Eye (tissue), 1 donor: ENCODE results near the gene TMEM86B.
"Not testable (repeated sequence)": the region's sequence is repeated elsewhere in the genome, so short reads cannot be mapped to it uniquely, and the experiment has no call there.

Experiments
- DNase-seq: peaks from one replicate; pipeline ENCODE4 v3.0.0-alpha.2; 2015

TMEM86B gene

DNA sequence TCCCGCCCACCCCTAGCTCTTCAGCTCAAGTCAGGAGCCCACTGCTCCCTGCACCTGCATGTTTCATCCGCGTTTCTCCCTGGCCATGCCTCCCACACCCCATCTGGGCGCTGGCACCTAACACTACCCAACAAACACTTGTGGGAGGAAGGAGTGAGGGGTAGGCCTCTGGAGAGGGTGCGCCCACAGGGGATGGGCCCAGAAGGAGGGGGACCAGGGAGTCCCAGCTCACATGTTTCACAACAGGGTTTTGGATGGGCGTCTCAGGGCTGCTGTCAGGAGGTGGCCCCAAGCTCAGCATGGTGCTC lies 12.1 kb upstream of the TMEM86B start:
- DNase-seq: no peak

DNA sequence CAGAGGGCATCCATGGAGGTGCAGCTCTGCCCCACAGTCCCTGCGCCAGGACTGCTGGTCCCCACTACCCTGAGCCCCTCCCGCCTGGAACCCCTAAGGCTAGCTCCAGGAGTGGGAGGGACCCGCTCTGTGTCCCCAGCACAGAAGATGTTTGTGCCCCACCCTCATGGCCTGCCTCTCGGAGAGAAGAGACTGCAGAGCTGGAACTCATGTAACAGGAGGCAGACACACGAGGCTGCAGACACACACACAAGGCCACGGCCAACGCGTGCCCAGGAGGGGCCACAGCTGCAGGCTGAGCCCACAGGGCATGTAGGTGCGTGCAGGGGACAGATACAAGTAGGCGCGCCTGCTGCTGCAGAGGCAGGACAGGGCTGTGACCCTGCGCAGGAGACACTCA lies 10.4 kb upstream of the TMEM86B start:
- no peak for DNase-seq

DNA sequence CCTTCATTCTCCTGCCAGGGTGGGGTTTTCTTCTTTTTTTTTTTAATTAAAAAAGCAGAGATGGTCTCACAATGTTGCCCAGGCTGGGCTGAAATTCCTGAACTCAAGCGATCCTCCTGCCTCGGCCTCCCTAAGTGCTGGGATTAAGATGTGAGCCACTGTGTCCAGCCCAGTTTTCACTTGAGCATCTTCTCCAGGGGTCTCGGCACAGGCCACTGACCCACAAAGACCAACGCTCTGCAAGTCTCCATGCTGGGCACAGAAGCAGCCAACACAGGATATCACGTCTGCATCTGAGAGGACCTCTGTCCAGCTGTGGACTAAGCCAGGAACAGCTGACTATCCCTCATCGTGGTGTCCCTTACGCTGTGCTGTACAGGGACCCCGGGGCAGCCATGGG lies 9.5 kb upstream of the TMEM86B start:
- no peak for DNase-seq

DNA sequence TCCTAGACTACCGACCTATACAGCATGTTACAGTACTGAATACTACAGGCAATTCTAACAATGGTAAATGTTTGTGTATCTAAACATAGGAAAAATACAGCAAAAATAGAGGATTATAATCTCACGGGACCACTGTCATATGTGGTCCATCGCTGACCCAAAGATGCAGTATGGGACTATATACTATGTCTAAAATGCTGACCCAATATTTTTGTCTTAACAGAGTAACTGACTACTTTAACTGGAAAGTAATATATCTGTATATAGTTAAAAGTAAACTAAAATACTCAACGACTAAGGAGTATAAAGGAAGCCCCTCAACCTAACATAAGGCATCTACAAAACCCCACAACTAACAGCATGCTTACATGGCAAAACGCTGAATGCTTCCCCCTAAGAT lies 4.4 kb upstream of the TMEM86B start:
- no peak for DNase-seq

DNA sequence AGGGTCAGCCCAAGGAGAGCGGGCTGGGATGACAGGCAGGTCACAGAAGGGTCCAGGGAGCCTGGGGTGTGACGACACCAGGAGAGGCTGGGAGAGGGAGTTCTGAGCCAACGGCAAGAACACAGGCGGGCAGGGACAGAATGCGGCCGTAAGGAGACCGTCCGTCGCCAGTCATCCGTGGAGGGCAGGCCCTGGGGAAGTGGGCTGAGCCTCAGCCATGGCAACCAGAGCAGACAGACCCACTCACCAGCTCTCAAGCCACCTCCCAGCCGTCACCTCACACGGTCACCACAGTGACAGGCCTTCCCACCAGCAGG lies 3.7 kb upstream of the TMEM86B start:
- DNase-seq: no peak

DNA sequence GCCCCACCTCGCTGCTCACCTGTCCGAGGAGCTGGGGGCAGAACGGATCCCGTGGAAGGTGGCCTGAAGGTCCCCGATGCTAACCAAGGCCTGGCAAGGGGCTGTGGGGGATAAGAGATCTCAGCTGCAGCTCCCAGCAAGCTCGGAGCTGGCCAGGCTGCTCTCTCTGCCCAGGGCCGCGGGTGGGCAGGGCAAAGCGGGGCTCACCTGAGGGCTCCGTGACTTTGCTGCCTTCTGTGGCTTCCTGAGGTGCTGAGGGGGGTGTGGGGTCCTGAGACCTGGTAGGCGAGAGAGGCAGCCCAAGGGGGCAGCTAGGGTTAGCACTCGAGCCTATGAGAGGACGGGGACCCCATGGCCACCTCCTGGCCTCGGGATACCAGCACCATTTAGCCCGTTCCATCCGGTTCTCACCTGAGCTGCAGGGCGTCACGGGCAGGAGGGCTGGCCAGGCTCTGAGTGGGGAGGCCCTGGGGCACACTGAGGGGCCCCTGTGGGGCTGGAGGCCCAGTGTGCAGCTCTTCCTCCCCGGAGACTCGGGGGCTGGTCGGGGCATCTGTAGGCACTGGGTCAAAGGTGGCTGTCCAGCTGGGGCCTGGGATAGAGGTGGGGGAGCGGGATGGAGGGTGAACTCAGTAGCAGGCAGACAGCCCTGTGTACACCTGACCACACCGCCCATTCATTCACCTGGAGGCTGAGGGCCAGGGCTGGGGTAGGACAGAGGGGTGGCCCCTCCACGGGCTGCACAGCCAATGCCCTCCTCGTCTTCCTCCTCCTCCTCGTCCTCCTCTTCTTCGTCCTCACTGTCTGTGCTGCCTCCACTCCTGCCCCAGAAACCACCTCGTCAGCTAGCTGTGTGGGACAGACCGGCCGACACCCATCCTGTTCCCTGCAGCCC lies 3.1 kb upstream of the TMEM86B start:
- DNase-seq: no peak

DNA sequence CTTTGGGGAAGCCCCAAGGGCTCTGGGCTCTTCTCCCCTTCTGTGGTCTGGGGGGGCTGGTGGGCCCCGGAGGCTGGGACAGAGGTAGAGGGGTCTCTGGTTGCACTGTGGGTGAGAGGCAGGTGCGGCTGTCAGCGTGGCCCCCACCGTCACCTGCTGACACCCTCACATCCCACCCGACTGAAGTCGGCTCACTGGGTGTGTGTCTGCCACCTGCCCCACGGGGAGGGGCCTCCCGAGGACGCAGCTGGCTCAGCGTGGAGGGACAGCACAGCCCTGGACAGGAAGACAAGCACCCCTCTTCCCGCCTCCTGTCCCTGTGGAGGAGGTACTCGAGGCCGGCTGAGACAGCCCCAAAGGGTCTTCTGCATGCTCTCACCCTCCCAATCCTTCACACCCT lies 2.2 kb upstream of the TMEM86B start:
- DNase-seq: no peak

DNA sequence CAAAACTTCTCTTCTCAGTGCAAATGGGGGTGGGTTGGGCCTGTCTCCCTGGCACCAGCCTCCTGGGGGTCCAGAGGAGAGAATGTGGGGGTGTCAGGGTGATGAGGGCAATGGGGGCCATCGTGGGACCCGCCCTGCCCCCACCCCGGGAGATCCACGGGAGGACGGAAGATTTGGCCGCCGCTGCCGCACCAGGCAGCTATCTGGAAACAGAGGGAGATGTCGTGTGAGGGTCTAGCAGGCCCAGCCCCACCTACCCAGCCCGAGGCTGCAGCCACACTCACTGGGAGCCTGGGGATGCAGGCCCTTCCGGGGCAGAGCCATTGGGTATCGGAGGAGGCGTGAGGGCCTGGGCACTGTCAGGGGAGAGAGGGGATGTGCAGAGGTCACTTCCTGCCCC lies 1.8 kb upstream of the TMEM86B start:
- no peak for DNase-seq

DNA sequence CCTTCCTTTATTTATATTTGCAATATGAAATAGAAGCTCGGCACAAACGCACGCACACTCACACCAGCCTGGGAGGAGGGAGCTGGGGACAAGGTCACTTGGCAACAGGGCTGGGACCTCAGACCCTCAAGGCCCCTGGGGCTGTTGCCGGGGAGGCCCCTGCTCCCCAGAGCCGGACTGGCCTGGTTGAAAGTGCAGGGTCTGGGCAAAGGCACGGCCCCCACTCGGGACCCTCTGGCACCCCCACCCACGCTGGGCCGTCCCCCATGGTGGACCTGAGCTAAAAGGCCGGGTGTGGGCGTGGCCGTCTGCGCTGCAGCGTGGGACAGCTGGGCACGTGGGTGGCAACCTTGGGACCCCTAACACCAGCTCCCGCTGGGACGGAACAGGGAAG lies 1.2 kb upstream of the TMEM86B start:
- DNase-seq: no peak

DNA sequence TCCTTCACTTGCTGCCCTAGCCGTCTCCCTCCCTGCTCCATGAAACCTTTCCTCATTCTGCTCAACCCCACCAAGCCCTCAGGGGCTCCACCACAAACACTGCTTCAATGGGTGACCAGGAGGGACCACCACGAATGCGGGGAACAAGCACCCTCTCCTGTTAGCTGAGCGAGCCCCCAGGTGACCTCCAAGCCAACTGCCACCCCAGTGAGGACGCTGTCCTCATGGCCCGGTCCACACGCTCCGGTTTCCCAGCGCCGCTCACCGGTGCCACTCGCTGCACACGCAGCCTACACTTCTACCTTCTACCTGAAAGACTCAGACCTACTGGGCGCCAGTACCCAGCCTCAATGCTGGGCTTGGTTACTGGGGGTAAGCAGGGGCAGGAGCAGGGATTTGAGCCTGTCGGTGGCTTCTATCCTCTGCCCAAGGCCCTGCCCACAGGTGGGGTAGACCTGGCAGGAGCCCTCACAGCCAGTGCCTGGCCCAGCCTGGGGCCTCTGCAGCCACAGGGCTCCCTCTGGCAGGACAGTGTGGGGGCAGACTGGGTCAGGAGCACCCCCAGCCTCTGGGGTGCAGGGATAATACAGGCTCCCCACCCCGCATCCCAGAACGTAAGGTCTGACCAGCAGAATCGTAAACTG lies 704 bp upstream of the TMEM86B start:
- no peak for DNase-seq

DNA sequence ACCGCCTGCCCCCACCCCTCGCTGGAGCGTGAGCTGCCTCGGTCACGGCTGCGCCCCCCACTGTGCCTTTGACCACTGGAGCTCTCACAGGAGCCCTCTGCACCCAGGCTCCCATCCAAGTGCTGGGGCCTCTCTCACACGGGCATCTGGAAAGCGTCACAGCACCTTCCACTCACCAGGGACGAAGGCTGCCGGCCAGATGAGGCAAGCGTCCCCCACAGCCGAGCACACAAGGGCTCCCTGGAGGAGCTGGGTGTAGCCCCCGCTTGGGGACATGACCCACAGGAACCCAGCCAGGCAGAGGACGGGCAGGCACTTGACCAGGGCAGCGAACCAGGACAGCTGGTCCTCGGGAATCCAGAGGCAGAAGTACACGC lies 560 bp downstream of the TMEM86B start:
- DNase-seq: no peak

DNA sequence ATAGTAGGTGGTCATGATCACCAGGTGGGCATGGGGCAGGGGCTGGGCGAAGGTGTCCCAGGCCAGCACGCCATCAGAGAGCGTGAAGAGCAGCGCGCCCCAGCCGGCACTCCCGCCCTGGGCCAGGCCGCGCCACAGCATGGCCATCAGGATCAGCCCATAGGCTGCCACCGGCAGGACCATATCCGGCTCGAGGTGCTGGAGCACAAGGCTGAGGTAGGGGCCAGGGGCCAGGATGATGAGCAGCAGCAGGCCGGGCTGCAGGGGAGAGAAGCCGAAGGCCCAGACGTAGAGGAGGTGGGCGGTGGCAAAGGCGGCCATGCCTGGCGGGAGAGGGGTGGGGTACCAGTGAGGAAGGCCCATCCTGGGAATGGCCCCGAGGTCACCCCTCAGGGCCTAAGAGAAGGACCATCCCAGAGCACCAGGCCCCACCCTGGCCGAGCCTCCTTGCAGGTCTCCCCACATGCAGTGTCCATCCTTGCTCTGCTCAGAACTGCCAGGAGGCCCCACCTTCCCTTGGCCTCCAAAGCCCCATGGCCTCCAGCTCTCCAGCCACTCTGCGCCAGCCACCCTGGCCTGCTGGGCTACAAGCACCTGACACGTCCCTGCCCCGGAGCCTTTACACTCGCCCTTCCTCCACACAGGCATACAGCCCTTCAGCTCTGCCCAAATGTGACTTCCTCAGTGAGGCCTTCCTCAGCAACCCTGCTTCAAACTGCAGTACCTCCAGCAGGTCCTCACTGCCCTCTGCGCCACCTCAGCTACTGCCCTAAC lies 1.1 kb downstream of the TMEM86B start:
- no peak for DNase-seq

DNA sequence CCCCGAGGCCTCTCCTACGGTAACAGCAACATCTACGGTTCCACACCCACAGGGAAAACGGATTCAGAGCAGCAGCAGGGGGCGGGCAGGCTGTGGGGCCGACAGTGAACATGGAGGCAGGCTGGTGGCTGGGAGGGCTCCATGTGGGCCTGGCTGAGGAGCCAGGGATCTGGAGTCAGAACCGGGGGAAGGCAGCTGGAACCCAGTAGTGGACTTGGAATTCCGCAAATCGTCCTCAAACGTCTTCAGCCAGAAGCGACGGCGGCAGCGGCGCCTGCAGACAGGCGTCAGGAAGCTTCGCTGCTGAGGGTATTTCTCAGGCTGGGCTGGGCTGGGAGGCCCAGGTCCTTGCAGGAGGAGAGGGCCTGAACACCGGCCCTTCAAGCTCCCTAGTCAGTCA lies 1.8 kb downstream of the TMEM86B start:
- DNase-seq: no peak

DNA sequence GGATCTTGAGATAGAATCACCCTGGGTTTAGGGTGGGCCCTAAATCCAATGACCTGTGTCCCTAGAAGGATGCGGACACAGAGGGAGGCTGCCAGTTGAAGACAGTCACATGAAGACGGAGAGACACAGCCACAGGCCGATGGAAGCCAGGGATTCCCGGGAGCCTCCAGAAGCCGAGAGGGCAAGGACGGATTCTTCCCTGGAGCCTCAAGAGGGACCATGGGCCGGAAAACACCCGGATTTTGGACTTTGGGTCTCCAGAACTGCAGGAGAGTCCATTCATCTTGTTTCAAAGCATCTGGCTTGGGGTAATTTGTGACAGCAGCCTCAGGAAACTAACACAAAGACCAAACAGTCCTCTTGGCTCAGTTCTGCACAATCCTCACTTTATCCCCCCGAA lies 2.3 kb downstream of the TMEM86B start:
- no peak for DNase-seq

DNA sequence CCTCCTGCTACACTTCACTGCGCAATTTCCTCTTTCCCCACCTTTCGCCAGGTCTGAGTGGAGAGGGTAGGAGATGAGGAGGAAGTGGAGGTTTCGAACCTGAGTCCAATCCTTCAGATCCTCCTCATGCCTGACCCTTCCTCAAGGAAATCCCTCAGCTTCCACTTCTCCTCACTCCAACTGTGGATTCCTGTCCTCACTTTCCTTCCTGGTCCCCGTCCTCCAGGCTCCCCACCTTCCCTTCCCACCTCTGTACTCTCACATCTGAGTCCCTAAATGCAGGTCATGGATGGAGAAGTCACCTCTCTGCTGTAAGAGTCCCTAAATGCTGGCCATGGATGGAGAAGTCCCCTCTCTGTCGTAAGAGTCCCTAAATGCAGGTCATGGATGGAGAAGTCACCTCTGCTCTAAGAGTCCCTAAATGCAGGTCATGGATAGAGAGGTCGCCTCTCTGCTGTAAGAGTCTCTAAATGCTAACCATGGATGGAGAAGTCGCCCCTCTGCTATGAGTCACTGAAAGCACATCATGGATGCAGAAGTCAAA lies 3.1 kb downstream of the TMEM86B start:
- no peak for DNase-seq

DNA sequence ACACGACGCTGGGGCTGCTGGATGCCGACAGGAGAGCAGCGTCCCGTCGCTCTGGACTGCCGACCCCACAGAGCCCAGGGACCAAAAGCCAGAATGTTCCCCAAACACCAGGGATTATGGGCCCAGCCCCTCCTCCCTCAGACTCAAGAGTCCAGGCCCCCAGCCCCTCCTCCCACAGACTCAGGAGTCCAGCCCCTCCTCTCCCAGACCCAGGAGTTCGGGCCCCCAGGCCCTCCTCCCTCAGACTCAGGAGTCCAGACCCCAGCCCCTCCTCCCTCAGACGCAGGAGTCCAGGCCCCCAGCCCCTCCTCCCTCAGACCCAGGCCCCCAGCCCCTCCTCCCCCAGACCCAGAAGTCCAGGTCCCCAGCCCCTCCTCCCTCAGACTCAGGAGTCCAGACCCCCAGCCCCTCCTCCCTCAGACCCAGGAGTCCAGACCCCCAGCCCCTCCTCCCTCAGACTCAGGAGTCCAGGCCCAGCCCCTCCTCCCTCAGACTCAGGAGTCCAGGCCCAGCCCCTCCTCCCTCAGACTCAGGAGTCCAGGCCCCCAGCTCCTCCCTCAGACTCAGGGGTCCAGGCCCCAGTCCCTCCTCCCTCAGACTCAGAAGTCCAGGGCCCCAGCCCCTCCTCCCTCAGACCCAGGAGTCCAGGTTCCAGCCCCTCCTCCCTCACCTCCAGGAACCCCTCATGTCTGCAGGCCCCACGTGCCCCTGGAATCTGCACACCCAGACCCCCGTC lies 3.7 kb downstream of the TMEM86B start:
- not testable (repeated sequence) for DNase-seq

DNA sequence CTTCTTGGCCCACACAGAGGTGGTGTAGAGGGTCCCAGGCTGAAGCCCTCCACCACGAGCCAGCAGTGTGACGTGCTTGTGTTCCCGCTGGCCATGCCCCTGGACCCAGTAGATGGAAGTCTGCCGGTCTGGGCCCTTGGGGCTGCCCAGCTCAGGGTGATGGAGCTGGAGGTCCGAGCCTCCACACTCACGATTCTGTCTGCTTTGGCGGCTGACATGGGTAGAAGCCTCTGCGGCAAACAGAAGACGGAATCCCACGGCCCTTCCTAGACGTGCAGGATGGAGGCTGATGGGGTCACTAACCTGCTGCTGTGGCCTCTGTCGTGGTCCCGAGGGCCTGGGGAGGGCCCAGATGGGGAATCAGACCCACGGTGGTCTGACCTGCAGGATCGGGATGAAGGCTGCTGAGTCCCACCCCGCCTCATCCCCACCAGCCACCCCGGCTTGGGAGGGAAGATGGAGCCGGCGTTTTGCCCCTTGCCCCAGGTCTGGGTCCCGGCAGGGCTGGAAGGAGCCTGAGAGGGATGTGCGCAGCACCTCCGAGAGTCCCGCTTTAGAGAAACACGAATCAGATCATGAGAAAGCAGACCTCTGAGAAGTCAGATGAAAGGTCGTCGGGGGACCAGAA lies 4.4 kb downstream of the TMEM86B start:
- no peak for DNase-seq

DNA sequence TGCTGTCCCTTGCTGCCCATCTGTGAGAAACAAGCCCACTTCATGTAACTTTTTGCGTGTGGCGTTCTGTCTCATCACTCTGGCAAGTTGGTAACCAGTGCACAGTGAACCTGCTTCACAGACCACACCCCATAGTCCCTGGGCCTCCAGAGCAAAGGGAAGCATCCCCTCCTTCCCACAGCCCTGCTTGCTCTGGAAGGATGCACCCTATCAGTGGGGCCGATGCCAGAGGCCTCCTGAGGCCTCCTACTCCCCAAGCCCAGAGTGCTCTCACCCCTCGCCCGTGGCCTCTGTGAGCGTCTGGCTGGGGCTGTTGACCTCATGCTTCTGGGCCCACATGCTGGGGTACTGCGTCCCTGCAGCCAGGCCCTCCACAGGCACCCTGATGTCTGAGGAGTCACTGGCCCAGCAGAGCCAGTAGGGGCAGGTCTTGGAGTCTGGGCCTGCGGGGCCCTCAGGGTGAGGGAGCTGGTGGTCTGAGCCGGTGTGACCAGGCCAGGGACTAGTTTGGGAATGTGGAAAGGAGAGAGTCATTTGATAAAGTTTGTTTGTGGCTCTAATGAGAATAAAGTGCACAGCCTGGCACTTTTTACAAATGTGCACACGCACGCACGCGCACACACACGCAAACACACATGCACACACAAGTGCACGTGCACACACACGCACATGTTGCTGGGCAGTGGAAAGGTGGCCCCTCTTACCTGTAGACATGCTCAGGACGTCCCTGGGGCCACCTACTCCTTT lies 5.1 kb downstream of the TMEM86B start:
- no peak for DNase-seq

DNA sequence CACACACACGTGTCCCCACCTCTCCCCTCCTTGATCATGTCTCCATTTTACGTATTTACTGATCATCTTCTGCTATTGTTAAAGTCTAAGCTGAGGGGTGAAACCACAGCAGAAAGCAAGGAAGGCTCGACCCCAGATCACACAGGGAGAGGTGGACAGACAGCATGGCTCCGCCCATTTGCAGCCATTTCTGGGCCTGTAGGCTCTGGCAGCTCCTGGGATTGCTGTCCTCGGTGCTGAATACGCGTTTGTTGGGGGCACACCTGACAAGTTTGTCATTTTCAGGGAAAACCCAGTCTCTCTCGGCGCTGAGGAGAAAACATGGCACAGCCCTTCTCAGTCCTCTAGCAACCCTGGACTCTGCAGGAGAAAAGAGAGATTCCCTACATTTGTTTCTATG lies 8.0 kb downstream of the TMEM86B start:
- no peak for DNase-seq

DNA sequence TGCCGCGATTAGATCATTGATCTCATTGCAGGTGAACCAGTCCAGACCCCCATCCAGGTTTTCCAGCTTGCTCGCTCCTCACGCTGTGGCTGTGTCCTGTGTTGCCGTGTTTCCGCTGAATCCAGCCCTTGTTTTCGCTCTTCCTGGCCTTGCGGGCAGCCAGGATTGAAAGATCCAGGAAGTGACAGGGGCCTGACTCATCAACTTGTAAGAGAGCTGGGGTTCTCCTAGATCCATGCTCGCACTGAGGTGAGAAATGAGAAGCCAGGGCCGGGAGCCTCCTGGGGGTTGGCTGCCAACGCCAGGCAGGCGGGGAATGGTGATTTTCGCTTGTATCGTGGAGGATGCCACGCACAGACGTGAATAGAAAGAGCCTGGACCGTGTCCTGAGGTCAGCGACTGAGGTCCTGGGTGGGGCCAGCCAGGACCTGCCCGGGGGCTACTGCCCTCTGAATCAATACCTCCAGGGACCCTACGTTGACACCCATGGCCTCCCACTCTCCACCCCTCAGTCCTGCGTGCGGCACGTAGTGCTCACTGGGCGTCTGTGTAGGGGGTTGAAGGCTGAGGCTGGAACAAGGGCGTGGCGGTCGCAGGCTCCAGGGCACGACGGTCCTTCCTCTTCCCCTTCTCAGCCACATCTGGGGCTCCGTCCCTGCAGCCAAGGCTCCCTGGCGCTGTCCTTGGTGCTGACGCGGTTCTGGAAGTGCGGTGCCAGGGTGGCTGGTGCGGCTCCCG lies 11.9 kb downstream of the TMEM86B start:
- DNase-seq: peak; percentile 93

DNA sequence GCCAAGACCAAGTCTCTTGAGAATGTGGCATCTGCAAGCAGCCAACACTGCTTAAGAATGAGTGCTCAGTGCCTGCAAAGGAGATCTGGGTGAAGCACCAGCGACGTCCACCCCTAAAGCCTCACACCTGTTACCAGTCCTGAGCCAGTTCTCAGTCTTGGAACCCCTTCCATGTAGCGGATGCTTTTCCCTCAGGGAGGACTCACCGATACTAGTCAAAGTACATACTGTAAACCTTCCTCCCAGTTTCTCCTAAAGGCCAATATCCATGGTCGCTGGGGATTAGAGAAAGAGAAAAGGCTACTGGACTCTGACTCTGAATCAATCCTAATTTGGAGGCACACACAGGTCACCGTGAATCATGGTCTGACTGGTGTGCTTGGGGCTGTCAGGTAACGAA lies 15.0 kb downstream of the TMEM86B start:
- no peak for DNase-seq
